Tibial nerve (tissue), 4 donors: ENCODE results near the gene CPNE4. TPM values are rescaled to one million over a fixed set of nuclear protein-coding genes. Genes with fewer than 3 reads are reported as not detected.

Experiments used
- DNase-seq, 2 donors: peaks; one replicate each; pipeline ENCODE4 v3.0.0-alpha.2; 2019; ENCODE audit warnings: low spot score in 2 of 2
- H3K27ac ChIP-seq, 4 donors: fragments of 200-600 bp; sonication (generic) in 3 of 4; one replicate each; pipeline ENCODE4 v1.5.1; 2017 to 2019; ENCODE audit warnings: mild to moderate bottlenecking in 1 of 4
- H3K27me3 ChIP-seq, 2 donors: fragments of 200-600 bp; sonication (generic) in 1 of 2; one replicate each; pipeline versions ENCODE4 v1.5.1 to v1.6.0; 2017 to 2019
- H3K36me3 ChIP-seq, 3 donors: fragments of 200-600 bp; sonication (generic); one replicate each; pipeline ENCODE4 v1.5.1; 2018 to 2019
- H3K4me1 ChIP-seq, 4 donors: fragments of 200-600 bp; sonication (generic) in 3 of 4; one replicate each; pipeline ENCODE4 v1.5.1; 2017 to 2019
- H3K4me3 ChIP-seq, 4 donors: fragments of 200-600 bp; sonication (generic) in 3 of 4; one replicate each; pipeline ENCODE4 v1.5.1; 2017 to 2019; ENCODE audit warnings: mild to moderate bottlenecking in 1 of 4, moderate library complexity in 1 of 4
- H3K9me3 ChIP-seq, 4 donors: fragments of 200-600 bp; sonication (generic) in 3 of 4; one replicate each; pipeline ENCODE4 v1.5.1; 2017 to 2019
- EP300 ChIP-seq, 2 donors: sonication (generic); formaldehyde crosslinking; IDR thresholded peaks; one replicate each; pipeline ENCODE4 v1.6.1; 2017; ENCODE audit warnings: antibody characterized with exemption in 2 of 2, mild to moderate bottlenecking in 1 of 2
- POLR2A ChIP-seq, 2 donors: fragments of 450-650 bp; IDR thresholded peaks; one replicate each; pipeline ENCODE4 v1.6.1; 2017; ENCODE audit warnings: antibody characterized with exemption in 2 of 2, mild to moderate bottlenecking in 2 of 2, moderate library complexity in 2 of 2
- WGBS, 2 donors: methylation state at CpG; one replicate each; pipeline ENCODE4 v1.1.5; 2018; 5-methylcytosine and 5-hydroxymethylcytosine counted together
- total RNA-seq, 4 donors: library from RNA; depleted of rRNA; stranded (reverse); fragments of >200 nt; gene quantifications; one replicate each; pipeline ENCODE4 v1.1.0, GENCODE V29; 2016
- TF ChIP-seq, protein P1 (sequence below), 5 experiments: fragments of 200-600 bp in 3 of 5; fragments of 450-650 bp in 2 of 5; sonication (generic) in 3 of 5; IDR thresholded peaks; one replicate each; pipeline ENCODE4 v1.5.1; 2016 to 2019; ENCODE audit warnings: antibody characterized with exemption in 5 of 5, mild to moderate bottlenecking in 3 of 5, moderate library complexity in 2 of 5

The CPNE4 gene
- total RNA-seq, 4 donors from 2014 or later: 0.20 TPM; not detected in 3

- H3K27ac ChIP-seq: no peak overlapping the region
- no peak overlapping the region for H3K4me3 ChIP-seq
- DNase-seq: no peak
- H3K9me3 ChIP-seq: no peaks in the 10 kb centered on the region
- no peaks in the 10 kb centered on the region for H3K36me3 ChIP-seq
- no peaks in the 10 kb centered on the region for H3K4me1 ChIP-seq
- WGBS, 2 donors: 73 to 77% methylated on average over 3 of the region's 3 CpGs
- TF ChIP-seq EP300 (IDR thresholded peaks at IDR 0.05): no peak
- no peak for TF ChIP-seq POLR2A (IDR thresholded peaks at IDR 0.05)
- TF ChIP-seq, protein P1, sequence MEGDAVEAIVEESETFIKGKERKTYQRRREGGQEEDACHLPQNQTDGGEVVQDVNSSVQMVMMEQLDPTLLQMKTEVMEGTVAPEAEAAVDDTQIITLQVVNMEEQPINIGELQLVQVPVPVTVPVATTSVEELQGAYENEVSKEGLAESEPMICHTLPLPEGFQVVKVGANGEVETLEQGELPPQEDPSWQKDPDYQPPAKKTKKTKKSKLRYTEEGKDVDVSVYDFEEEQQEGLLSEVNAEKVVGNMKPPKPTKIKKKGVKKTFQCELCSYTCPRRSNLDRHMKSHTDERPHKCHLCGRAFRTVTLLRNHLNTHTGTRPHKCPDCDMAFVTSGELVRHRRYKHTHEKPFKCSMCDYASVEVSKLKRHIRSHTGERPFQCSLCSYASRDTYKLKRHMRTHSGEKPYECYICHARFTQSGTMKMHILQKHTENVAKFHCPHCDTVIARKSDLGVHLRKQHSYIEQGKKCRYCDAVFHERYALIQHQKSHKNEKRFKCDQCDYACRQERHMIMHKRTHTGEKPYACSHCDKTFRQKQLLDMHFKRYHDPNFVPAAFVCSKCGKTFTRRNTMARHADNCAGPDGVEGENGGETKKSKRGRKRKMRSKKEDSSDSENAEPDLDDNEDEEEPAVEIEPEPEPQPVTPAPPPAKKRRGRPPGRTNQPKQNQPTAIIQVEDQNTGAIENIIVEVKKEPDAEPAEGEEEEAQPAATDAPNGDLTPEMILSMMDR (IDR thresholded peaks at IDR 0.05): no peak
- no peaks in the 10 kb centered on the region for H3K27me3 ChIP-seq
These were observed 232.8 kb downstream of the CPNE4 start for GRCh38 chr3:131802029-131802428.

DNA sequence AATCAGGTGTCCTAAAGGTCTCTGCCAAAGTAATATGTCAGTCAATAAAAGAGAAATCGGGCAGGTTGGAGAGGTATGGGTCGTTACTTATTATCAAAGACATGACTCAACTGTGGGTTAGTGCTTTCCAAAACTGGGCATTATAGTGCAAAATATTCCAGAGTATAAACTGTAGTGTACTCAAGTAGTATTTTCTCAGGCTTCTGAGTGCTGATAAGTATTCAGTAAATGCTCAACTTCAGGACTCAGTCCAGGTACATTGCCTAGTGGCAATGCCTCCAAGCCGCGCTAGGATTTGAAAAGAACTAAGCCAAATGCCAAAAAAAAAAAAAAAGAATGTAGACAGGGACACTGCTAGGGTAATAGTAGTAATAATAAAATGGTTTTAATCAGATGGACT lies 233.2 kb downstream of the CPNE4 start:
- no peaks in the 10 kb centered on the region for H3K27me3 ChIP-seq
- H3K4me1 ChIP-seq: no peaks in the 10 kb centered on the region
- no peaks in the 10 kb centered on the region for H3K9me3 ChIP-seq
- no peaks in the 10 kb centered on the region for H3K36me3 ChIP-seq
- no peak for DNase-seq
- H3K27ac ChIP-seq: no peak overlapping the region
- H3K4me3 ChIP-seq: no peak overlapping the region
- 91 to 96% methylated on average over 4 of the region's 4 CpGs for WGBS, 2 donors
- TF ChIP-seq, protein P1 (IDR thresholded peaks at IDR 0.05): no peak
- TF ChIP-seq EP300 (IDR thresholded peaks at IDR 0.05): no peak
- no peak for TF ChIP-seq POLR2A (IDR thresholded peaks at IDR 0.05)

GRCh38 chr3:131797776-131798175 lies 237.0 kb downstream of the CPNE4 start:
- H3K4me1 ChIP-seq: peaks cover 0 to 8% (median 0%) of the 10 kb centered on the region in 4 donors
- H3K27me3 ChIP-seq: no peaks in the 10 kb centered on the region
- H3K36me3 ChIP-seq: no peaks in the 10 kb centered on the region
- TF ChIP-seq POLR2A (IDR thresholded peaks at IDR 0.05) (no peak), EP300 (IDR thresholded peaks at IDR 0.05) (no peak)
- TF ChIP-seq, protein P1 (IDR thresholded peaks at IDR 0.05): no peak
- H3K4me3 ChIP-seq: no peak overlapping the region
- WGBS, 2 donors: 93 to 100% methylated on average over 1 of the region's 1 CpG
- no peaks in the 10 kb centered on the region for H3K9me3 ChIP-seq
- no peak for DNase-seq
- H3K27ac ChIP-seq: no peak overlapping the region

- Histone ChIP-seq H3K9me3 (no peaks in the 10 kb centered on the region), H3K27ac (no peak overlapping the region), H3K4me1 (peaks cover 0 to 8% (median 0%) of the 10 kb centered on the region in 4 donors), H3K27me3 (no peaks in the 10 kb centered on the region), H3K4me3 (no peak overlapping the region), H3K36me3 (no peaks in the 10 kb centered on the region)
- WGBS, 2 donors: 43 to 44% methylated on average over 4 of the region's 4 CpGs
- no peak for DNase-seq
- TF ChIP-seq, protein P1 (IDR thresholded peaks at IDR 0.05): no peak
- no peak for TF ChIP-seq EP300 (IDR thresholded peaks at IDR 0.05)
- TF ChIP-seq POLR2A (IDR thresholded peaks at IDR 0.05): no peak
These were observed 238.1 kb downstream of the CPNE4 start for GRCh38 chr3:131796558-131797198.

DNA sequence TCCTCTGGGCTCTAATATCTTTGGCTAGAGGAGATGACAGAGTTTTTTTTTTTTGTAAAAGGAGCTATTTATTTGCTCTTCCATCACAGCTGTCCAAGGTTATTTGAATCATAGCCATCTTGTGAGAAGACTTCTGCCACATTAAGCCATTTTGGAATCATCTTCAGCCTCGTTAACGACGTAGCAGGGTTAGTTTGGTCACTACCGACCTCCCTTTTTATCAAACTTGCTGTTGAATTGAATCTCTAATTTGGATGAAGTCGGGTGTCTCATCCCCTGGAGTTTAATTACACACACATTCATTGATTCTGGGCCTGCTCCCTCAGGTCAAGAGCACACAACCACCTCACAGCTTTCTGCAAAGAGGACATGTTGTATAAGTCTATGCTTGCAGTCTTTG lies 238.7 kb downstream of the CPNE4 start:
- 85 to 95% methylated on average over 5 of the region's 5 CpGs for WGBS, 2 donors
- H3K4me3 ChIP-seq: no peak overlapping the region
- H3K27ac ChIP-seq: no peak overlapping the region
- DNase-seq: no peak
- no peaks in the 10 kb centered on the region for H3K27me3 ChIP-seq
- no peaks in the 10 kb centered on the region for H3K36me3 ChIP-seq
- TF ChIP-seq EP300 (IDR thresholded peaks at IDR 0.05) (no peak), POLR2A (IDR thresholded peaks at IDR 0.05) (no peak)
- TF ChIP-seq, protein P1 (IDR thresholded peaks at IDR 0.05): no peak
- H3K9me3 ChIP-seq: no peaks in the 10 kb centered on the region
- peaks cover 0 to 8% (median 0%) of the 10 kb centered on the region in 4 donors for H3K4me1 ChIP-seq
